ENCODE results near the gene ZNF385A. TPM values are rescaled to one million over a fixed set of nuclear protein-coding genes. Genes with fewer than 3 reads are reported as not detected.

The ZNF385A gene
- total and polyA plus RNA-seq, 9 of the 15 experiments (the other 6 are each of a cell fraction or from before 2014, with no cell fraction given) = 1.0 to 111 (median 7.7) TPM

GRCh38 chr12:54383041-54383609 lies 1.4 kb downstream of the ZNF385A start:
- no peaks in the 10 kb centered on the region for H3K9me3 ChIP-seq (replicated peaks; ENCODE audit: control insufficient read depth, insufficient read depth, low read depth, low read length)
- peaks cover 71% of the 10 kb centered on the region for H3K79me2 ChIP-seq (ENCODE audit: control insufficient read depth, insufficient read depth, low read length)
- intact Hi-C loops (cut with micrococcal nuclease) = no loop called here
- ChIA-PET CTCF (ENCODE audit: low intra/inter-chr PET ratio) (no interaction called here), POLR2A (interaction anchor here (0.6 to 0.8 kb wide), 3 partner anchors 19 to 48 kb away, joined by 3 to 5 read pairs (median 3); no protein-coding TSS in a partner anchor)
- no peaks in the 10 kb centered on the region for H3K27me3 ChIP-seq (ENCODE audit: control insufficient read depth in 2 of 2, insufficient read depth in 2 of 2, low read length in 2 of 2)
- peaks cover 75% of the 10 kb centered on the region for H3K36me3 ChIP-seq (ENCODE audit: control insufficient read depth, insufficient read depth, low read length)
- ATAC-seq (0 out of 3 replicates have a peak, but pooled peaks have one; percentile 6), FAIRE-seq (peak; percentile 89), DNase-seq (ENCODE audit: extremely low read depth in 1 of 4, low spot score in 3 of 4) (peak; percentile 55 to 79 (median 64))
- H3K4me3 ChIP-seq = no peak overlapping the region
- no peak overlapping the region for H2AFZ ChIP-seq (ENCODE audit: low read depth, low read length)
- peaks cover 10% of the 10 kb centered on the region for H4K20me1 ChIP-seq (replicated peaks; ENCODE audit: control insufficient read depth, insufficient read depth, low read length)
- peak overlapping the region; percentile 53; the same call in 2 of the 3 replicates for H3K27ac ChIP-seq (ENCODE audit: extremely low read depth, low read depth, low read length)
- H3K4me1 ChIP-seq (replicated peaks in 1 of 2; ENCODE audit: control insufficient read depth in 2 of 2, insufficient read depth in 2 of 2, low read length in 2 of 2) = peaks cover 58 to 63% of the 10 kb centered on the region in 2 experiments
- no peak overlapping the region; the same call in 1 of the 2 replicates for H3K4me2 ChIP-seq (ENCODE audit: insufficient read depth, low read length)
- H3K9me1 ChIP-seq (ENCODE audit: control insufficient read depth, insufficient read depth, low read length) = peaks cover 2% of the 10 kb centered on the region
- in situ Hi-C loops (cut with MboI) = no loop called here
- peak overlapping the region in 1 of 2 experiments; percentile 65; a peak in 1 of 4 replicates for H3K9ac ChIP-seq (ENCODE audit: insufficient read depth in 1 of 2, low read depth in 2 of 2, low read length in 2 of 2)
- BruUV-seq (replicated peaks) = no TSS peak
- 47% methylated on average over 3 of the region's 3 CpGs for WGBS (ENCODE audit: insufficient coverage, low coverage, missing lambda C conversion rate)
- TF ChIP-seq CCNT2 (IDR thresholded peaks at IDR 0.05; ENCODE audit: borderline replicate concordance, extremely low read depth, insufficient read length, low read depth, low read length) (no peak), SREBF1 (IDR thresholded peaks at IDR 0.05; ENCODE audit: borderline replicate concordance, low read depth, low read length) (no peak), ATF3 (IDR thresholded peaks at IDR 0.05) (peak; percentile 76), ATF3 (CRISPR knock-in tag; conservative IDR thresholded peaks at IDR 0.05) (no peak), NR2C2 (CRISPR knock-in tag; IDR thresholded peaks at IDR 0.05) (0 out of 2 replicates have a peak, but pooled peaks have one; percentile 21), NR2C2 (tag; IDR thresholded peaks at IDR 0.05) (no peak), CBX3 (IDR thresholded peaks at IDR 0.05; ENCODE audit: borderline replicate concordance in 1 of 2, low read length in 2 of 2) (peak in 1 of 2 experiments; percentile 40; a peak in 1 of 3 replicates), BRCA1 (IDR thresholded peaks at IDR 0.05) (no peak), BRCA1 (CRISPR knock-in tag; IDR thresholded peaks at IDR 0.05) (no peak), FOXK2 (conservative IDR thresholded peaks at IDR 0.05 in 1 of 2, IDR thresholded peaks at IDR 0.05 in 1 of 2; ENCODE audit: low read depth in 2 of 2) (peak; percentile 23 to 25; a peak in 1 of 4 replicates), NFYB (IDR thresholded peaks at IDR 0.05; ENCODE audit: extremely low read depth, insufficient read length) (peak; percentile 31), CTBP1 (IDR thresholded peaks at IDR 0.05; ENCODE audit: borderline replicate concordance) (0 out of 2 replicates have a peak, but pooled peaks have one; percentile 39), HDAC1 (IDR thresholded peaks at IDR 0.05) (0 out of 4 replicates have a peak, but pooled peaks of 1 of the 2 experiments have one; percentile 67), ZNF518B (CRISPR knock-in tag; IDR thresholded peaks at IDR 0.05) (no peak), TGIF2 (CRISPR knock-in tag; IDR thresholded peaks at IDR 0.05) (no peak), STAT5B (CRISPR knock-in tag; IDR thresholded peaks at IDR 0.05) (no peak), SMARCA4 (IDR thresholded peaks at IDR 0.05) (peak; percentile 45; the same call in 1 of the 2 replicates)
